Fibroblast of lung (primary cell): ENCODE measurements around the gene AP3S2. TPM values are rescaled to one million over a fixed set of nuclear protein-coding genes. Genes with fewer than 3 reads are reported as not detected.

ENCODE experiments used
- DNase-seq, 2 donors: peaks; one replicate each; pipeline versions ENCODE4 v3.0.0 to v3.0.0-alpha.2; 2010; ENCODE audit warnings: low read depth in 2 of 2
- H2AFZ ChIP-seq: 2 replicates; pipeline ENCODE4 v1.5.1; 2012; ENCODE audit warnings: low read length, control low read depth, inconsistent platforms
- H3K27ac ChIP-seq: 2 replicates; pipeline ENCODE4 v1.5.1; 2011; ENCODE audit warnings: low read length, control low read depth; ENCODE audit not compliant: insufficient read depth
- H3K27me3 ChIP-seq: 2 replicates; pipeline ENCODE4 v1.5.1; 2011; ENCODE audit warnings: mild to moderate bottlenecking, low read length; ENCODE audit not compliant: control insufficient read depth, insufficient read depth
- H3K36me3 ChIP-seq: 2 replicates; pipeline ENCODE4 v1.5.1; 2011; ENCODE audit warnings: low read length; ENCODE audit not compliant: control insufficient read depth, insufficient read depth
- H3K4me1 ChIP-seq: 2 replicates; pipeline ENCODE4 v1.5.1; 2011; ENCODE audit warnings: low read length; ENCODE audit not compliant: control insufficient read depth, insufficient read depth; ENCODE audit errors: extremely low read depth
- H3K4me2 ChIP-seq: 2 replicates; pipeline ENCODE4 v1.5.1; 2011; ENCODE audit warnings: low read length, control low read depth; ENCODE audit not compliant: insufficient read depth; ENCODE audit errors: extremely low read depth
- H3K4me3 ChIP-seq, 4 experiments: fragments of 200-600 bp in 1 of 4; sonication (generic) in 1 of 4; replicated peaks in 1 of 4; 2 replicates each; pipeline ENCODE4 v1.5.1; 2011 to 2016; ENCODE audit warnings: low read length in 4 of 4, low read depth in 3 of 4, mild to moderate bottlenecking in 3 of 4, control low read depth in 2 of 4, inconsistent platforms in 1 of 4, mixed read lengths in 1 of 4; ENCODE audit not compliant: insufficient read depth in 1 of 4; ENCODE audit errors: control extremely low read depth in 1 of 4
- H3K79me2 ChIP-seq: 2 replicates; pipeline ENCODE4 v1.5.1; 2012; ENCODE audit warnings: mild to moderate bottlenecking, low read length, inconsistent platforms; ENCODE audit not compliant: control insufficient read depth, insufficient read depth
- H3K9ac ChIP-seq: 2 replicates; pipeline ENCODE4 v1.5.1; 2011; ENCODE audit warnings: mild to moderate bottlenecking, low read length, control low read depth; ENCODE audit not compliant: insufficient read depth
- H3K9me3 ChIP-seq: 2 replicates; pipeline ENCODE4 v1.5.1; 2012; ENCODE audit warnings: low read depth, low read length; ENCODE audit not compliant: control insufficient read depth, insufficient read depth
- H4K20me1 ChIP-seq: 2 replicates; pipeline ENCODE4 v1.5.1; 2011; ENCODE audit warnings: low read length; ENCODE audit not compliant: control insufficient read depth, insufficient read depth; ENCODE audit errors: extremely low read depth
- EZH2 ChIP-seq: IDR thresholded peaks from 2 replicates; pipeline ENCODE4 v1.5.1; 2012; ENCODE audit warnings: low read length, control low read depth, mild to moderate bottlenecking; ENCODE audit errors: missing control alignments
- polyA plus RNA-seq, 2 donors: library from polyadenylated mRNA; depleted of rRNA in 1 of 2; stranded (reverse) in 1 of 2; unstranded in 1 of 2; fragments of >200 nt; gene quantifications; 2 replicates each; pipeline ENCODE4 v1.2.1, GENCODE V29; 2011 to 2012; ENCODE audit warnings: missing spikeins in 1 of 2
- total RNA-seq: library from RNA; depleted of rRNA; stranded (reverse); fragments of >200 nt; gene quantifications from 2 replicates; pipeline ENCODE4 v1.2.1, GENCODE V29; 2014
- TF ChIP-seq, protein P1 (sequence below), 2 donors: IDR thresholded peaks in 1 of 2; conservative IDR thresholded peaks in 1 of 2; 1 replicate in 1 of 2; 2 replicates in 1 of 2; pipeline ENCODE4 v1.5.1; 2011 to 2012; ENCODE audit warnings: low read length in 2 of 2, control low read depth in 1 of 2, inconsistent platforms in 1 of 2, low read depth in 1 of 2, mild to moderate bottlenecking in 1 of 2

Gene AP3S2
- total and polyA plus RNA-seq, 2 donors (not counting 1 experiment from before 2014, with no cell fraction given), result 54.4 to 69.5 TPM

- TF ChIP-seq EZH2, result no peak
- TF ChIP-seq, protein P1, sequence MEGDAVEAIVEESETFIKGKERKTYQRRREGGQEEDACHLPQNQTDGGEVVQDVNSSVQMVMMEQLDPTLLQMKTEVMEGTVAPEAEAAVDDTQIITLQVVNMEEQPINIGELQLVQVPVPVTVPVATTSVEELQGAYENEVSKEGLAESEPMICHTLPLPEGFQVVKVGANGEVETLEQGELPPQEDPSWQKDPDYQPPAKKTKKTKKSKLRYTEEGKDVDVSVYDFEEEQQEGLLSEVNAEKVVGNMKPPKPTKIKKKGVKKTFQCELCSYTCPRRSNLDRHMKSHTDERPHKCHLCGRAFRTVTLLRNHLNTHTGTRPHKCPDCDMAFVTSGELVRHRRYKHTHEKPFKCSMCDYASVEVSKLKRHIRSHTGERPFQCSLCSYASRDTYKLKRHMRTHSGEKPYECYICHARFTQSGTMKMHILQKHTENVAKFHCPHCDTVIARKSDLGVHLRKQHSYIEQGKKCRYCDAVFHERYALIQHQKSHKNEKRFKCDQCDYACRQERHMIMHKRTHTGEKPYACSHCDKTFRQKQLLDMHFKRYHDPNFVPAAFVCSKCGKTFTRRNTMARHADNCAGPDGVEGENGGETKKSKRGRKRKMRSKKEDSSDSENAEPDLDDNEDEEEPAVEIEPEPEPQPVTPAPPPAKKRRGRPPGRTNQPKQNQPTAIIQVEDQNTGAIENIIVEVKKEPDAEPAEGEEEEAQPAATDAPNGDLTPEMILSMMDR (conservative IDR thresholded peaks at IDR 0.05 in 1 of 2, IDR thresholded peaks at IDR 0.05 in 1 of 2; ENCODE audit: low read depth in 1 of 2, low read length in 2 of 2), result no peak
- Histone ChIP-seq H3K36me3 (peaks cover 25% of the 10 kb centered on the region), H3K27me3 (no peaks in the 10 kb centered on the region), H3K4me1 (no peaks in the 10 kb centered on the region), H4K20me1 (no peaks in the 10 kb centered on the region), H3K9me3 (no peaks in the 10 kb centered on the region), H3K4me3 (no peak overlapping the region), H3K27ac (no peak overlapping the region), H3K4me2 (no peak overlapping the region), H3K9ac (no peak overlapping the region), H2AFZ (no peak overlapping the region), H3K79me2 (no peaks in the 10 kb centered on the region)
- no peak for DNase-seq
Observed at GRCh38 chr15:89787944-89788343, 105.8 kb downstream of the AP3S2 start.

GRCh38 chr15:89785774-89786140 lies 108.0 kb downstream of the AP3S2 start:
- H3K27ac ChIP-seq, result no peak overlapping the region
- no peaks in the 10 kb centered on the region for H4K20me1 ChIP-seq
- no peaks in the 10 kb centered on the region for H3K9me3 ChIP-seq
- TF ChIP-seq, protein P1 (conservative IDR thresholded peaks at IDR 0.05 in 1 of 2, IDR thresholded peaks at IDR 0.05 in 1 of 2; ENCODE audit: low read depth in 1 of 2, low read length in 2 of 2), result no peak
- no peak for TF ChIP-seq EZH2
- H3K4me1 ChIP-seq, result peaks cover 3% of the 10 kb centered on the region
- DNase-seq, result peak in 1 of 2 donors; percentile 51
- H3K36me3 ChIP-seq, result peaks cover 11% of the 10 kb centered on the region
- no peak overlapping the region for H3K4me3 ChIP-seq
- no peaks in the 10 kb centered on the region for H3K27me3 ChIP-seq
- H3K9ac ChIP-seq, result no peak overlapping the region
- H3K79me2 ChIP-seq, result no peaks in the 10 kb centered on the region
- H3K4me2 ChIP-seq, result no peak overlapping the region
- no peak overlapping the region for H2AFZ ChIP-seq

DNA sequence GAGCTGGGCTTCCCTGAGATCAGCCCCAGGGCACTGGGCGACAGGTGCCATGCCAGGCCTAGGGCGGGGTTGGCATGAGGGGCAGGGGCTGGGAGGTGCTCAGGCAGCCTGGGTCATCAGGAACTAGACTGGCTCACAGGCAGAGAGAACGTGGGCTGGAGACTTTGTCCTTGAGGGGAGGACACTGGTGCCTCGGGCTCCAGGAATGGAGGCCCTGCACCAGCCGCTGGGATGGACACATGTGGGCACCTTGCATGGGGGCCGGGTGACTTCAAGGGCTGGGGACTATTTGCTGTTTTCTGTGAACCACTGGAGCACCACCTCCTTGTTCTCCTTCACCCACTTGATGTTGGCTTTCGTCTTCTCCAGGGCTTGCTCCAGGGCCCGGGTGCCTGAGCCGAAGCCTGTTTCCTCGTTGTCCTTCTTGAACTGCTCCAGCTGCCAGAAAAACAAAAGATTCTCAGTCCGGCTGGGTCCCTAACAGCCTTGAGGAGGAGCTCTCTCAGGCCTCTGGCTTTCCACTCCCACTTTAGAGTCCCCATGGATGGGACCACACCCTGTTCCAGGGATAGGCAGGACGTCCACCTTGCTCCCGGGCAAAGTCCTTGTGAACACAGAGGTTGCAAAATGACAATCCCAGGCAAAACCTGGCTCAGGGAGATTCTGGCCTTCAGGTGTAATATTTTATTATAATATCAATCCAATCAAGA lies 108.6 kb downstream of the AP3S2 start:
- Histone ChIP-seq H3K36me3 (peaks cover 7% of the 10 kb centered on the region), H3K4me3 (no peak overlapping the region), H3K9me3 (no peaks in the 10 kb centered on the region), H2AFZ (no peak overlapping the region), H3K27me3 (no peaks in the 10 kb centered on the region), H3K4me1 (peaks cover 3% of the 10 kb centered on the region), H3K27ac (no peak overlapping the region), H3K4me2 (no peak overlapping the region), H4K20me1 (no peaks in the 10 kb centered on the region), H3K79me2 (no peaks in the 10 kb centered on the region), H3K9ac (no peak overlapping the region)
- no peak for DNase-seq
- no peak for TF ChIP-seq EZH2
- TF ChIP-seq, protein P1 (conservative IDR thresholded peaks at IDR 0.05 in 1 of 2, IDR thresholded peaks at IDR 0.05 in 1 of 2; ENCODE audit: low read depth in 1 of 2, low read length in 2 of 2), result no peak
